ENCODE data around the gene PLIN3.

GRCh38 chr19:4859697-4860096 lies 7.8 kb downstream of the PLIN3 start:
- TF ChIP-seq CTCF (IDR thresholded peaks at IDR 0.05) (no peak), POLR2AphosphoS5 (IDR thresholded peaks at IDR 0.05; ENCODE audit: low read depth, low read length) (no peak), TCF7L2 (IDR thresholded peaks at IDR 0.05; ENCODE audit: low read depth, low read length) (no peak), SIN3A (IDR thresholded peaks at IDR 0.05; ENCODE audit: borderline replicate concordance, insufficient read depth, low read depth, low read length) (no peak)
- TF ChIP-seq, protein P1, sequence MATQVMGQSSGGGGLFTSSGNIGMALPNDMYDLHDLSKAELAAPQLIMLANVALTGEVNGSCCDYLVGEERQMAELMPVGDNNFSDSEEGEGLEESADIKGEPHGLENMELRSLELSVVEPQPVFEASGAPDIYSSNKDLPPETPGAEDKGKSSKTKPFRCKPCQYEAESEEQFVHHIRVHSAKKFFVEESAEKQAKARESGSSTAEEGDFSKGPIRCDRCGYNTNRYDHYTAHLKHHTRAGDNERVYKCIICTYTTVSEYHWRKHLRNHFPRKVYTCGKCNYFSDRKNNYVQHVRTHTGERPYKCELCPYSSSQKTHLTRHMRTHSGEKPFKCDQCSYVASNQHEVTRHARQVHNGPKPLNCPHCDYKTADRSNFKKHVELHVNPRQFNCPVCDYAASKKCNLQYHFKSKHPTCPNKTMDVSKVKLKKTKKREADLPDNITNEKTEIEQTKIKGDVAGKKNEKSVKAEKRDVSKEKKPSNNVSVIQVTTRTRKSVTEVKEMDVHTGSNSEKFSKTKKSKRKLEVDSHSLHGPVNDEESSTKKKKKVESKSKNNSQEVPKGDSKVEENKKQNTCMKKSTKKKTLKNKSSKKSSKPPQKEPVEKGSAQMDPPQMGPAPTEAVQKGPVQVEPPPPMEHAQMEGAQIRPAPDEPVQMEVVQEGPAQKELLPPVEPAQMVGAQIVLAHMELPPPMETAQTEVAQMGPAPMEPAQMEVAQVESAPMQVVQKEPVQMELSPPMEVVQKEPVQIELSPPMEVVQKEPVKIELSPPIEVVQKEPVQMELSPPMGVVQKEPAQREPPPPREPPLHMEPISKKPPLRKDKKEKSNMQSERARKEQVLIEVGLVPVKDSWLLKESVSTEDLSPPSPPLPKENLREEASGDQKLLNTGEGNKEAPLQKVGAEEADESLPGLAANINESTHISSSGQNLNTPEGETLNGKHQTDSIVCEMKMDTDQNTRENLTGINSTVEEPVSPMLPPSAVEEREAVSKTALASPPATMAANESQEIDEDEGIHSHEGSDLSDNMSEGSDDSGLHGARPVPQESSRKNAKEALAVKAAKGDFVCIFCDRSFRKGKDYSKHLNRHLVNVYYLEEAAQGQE (IDR thresholded peaks at IDR 0.05; ENCODE audit: insufficient read depth in 1 of 2, low read depth in 2 of 2, low read length in 1 of 2), result no peak

Measured in Panc1 (cell line).